Astrocyte of the cerebellum (primary cell): Measurements from ENCODE around the gene CD22.

ENCODE experiments used
- DNase-seq: peaks from one replicate; pipeline ENCODE4 v3.0.0-alpha.2; 2011; ENCODE audit warnings: low read depth
- H3K4me3 ChIP-seq: 2 replicates; pipeline ENCODE4 v1.5.1; 2011; ENCODE audit warnings: mild to moderate bottlenecking, low read depth, low read length, moderate library complexity
- CTCF ChIP-seq: IDR thresholded peaks from 2 replicates; pipeline ENCODE4 v1.5.1; 2012; ENCODE audit warnings: low read length, low read depth, moderate library complexity, mild to moderate bottlenecking; ENCODE audit errors: missing control alignments
- in situ Hi-C: cut with HindIII; loops from 2 replicates; pipeline ENCODE4 v1.10.0; 2017; ENCODE audit warnings: low sequenced_read_pairs

Gene CD22

GRCh38 chr19:35350591-35350990, 21.6 kb downstream of the CD22 start:
- no peak overlapping the region for H3K4me3 ChIP-seq
- no peak for TF ChIP-seq CTCF
- in situ Hi-C loops: loop anchor here (5.0 kb wide), 2 partner anchors 82 to 157 kb away; no protein-coding TSS in a partner anchor
- no peak for DNase-seq

- H3K4me3 ChIP-seq: no peak overlapping the region
- no peak for TF ChIP-seq CTCF
- DNase-seq: no peak
- in situ Hi-C loops: loop anchor here (5.0 kb wide), 2 partner anchors 81 to 156 kb away; no protein-coding TSS in a partner anchor
Measured at GRCh38 chr19:35351411-35352176, 22.6 kb downstream of the CD22 start.

- no peak for TF ChIP-seq CTCF
- in situ Hi-C loops: loop anchor here (5.0 kb wide), 2 partner anchors 80 to 155 kb away; no protein-coding TSS in a partner anchor
- no peak overlapping the region for H3K4me3 ChIP-seq
- no peak for DNase-seq
Measured at GRCh38 chr19:35352177-35352447, 23.1 kb downstream of the CD22 start.

- peak; percentile 82 for TF ChIP-seq CTCF
- DNase-seq: peak; percentile 26
- in situ Hi-C loops: loop anchor here (5.0 kb wide), 2 partner anchors 80 to 155 kb away; no protein-coding TSS in a partner anchor
- no peak overlapping the region for H3K4me3 ChIP-seq
Measured at GRCh38 chr19:35352448-35353304, 23.7 kb downstream of the CD22 start.

GRCh38 chr19:35353635-35354034, 24.6 kb downstream of the CD22 start:
- no peak overlapping the region for H3K4me3 ChIP-seq
- no peak for DNase-seq
- in situ Hi-C loops: loop anchor here (5.0 kb wide), 2 partner anchors 79 to 154 kb away; no protein-coding TSS in a partner anchor
- TF ChIP-seq CTCF: no peak

- in situ Hi-C loops: loop anchor here (5.0 kb wide), 2 partner anchors 77 to 152 kb away; no protein-coding TSS in a partner anchor
- no peak for TF ChIP-seq CTCF
- no peak overlapping the region for H3K4me3 ChIP-seq
- DNase-seq: no peak
Measured at GRCh38 chr19:35354898-35355297, 25.9 kb downstream of the CD22 start.
